ENCODE data around the gene MS4A15. TPM values are rescaled to one million over a fixed set of nuclear protein-coding genes. Genes with fewer than 3 reads are reported as not detected.

The MS4A15 gene
- total and polyA plus RNA-seq, 2 donors, result not detected

DNA sequence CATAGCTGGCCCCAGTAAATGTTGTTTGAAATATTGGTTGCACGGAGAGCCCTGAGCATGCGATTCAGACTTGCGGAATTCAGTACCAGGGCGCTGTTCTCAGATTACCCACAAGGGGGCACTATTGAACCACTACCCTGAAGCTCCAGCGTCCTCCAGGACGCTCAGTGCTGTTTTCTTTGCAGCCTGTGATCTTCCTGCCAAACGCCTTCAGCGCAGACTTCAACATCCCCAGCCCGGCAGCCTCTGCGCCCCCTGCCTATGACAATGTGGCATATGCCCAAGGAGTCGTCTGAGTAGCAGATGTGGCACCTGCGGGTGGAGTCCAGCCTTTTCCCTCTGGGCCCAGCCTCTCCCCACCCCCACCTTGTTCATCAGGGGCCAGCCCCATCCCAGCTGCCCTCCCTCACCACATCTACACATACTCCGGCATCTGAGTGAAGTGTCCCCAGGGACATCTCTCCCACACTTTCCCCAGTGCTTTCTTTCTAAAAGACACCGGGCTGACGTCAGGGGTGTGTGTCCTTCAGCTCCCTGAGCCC is 18.8 kb downstream of the MS4A15 start:
- Histone ChIP-seq H3K4me1 (ENCODE audit: insufficient read depth) (no peaks in the 10 kb centered on the region), H3K4me3 (ENCODE audit: low read depth, low read length) (no peak overlapping the region), H3K27ac (ENCODE audit: low read depth) (no peak overlapping the region), H3K36me3 (ENCODE audit: insufficient read depth) (no peaks in the 10 kb centered on the region)
- peak; percentile 82 for DNase-seq (ENCODE audit: extremely low spot score)
- 13% methylated on average over 15 of the region's 15 CpGs for WGBS

DNA sequence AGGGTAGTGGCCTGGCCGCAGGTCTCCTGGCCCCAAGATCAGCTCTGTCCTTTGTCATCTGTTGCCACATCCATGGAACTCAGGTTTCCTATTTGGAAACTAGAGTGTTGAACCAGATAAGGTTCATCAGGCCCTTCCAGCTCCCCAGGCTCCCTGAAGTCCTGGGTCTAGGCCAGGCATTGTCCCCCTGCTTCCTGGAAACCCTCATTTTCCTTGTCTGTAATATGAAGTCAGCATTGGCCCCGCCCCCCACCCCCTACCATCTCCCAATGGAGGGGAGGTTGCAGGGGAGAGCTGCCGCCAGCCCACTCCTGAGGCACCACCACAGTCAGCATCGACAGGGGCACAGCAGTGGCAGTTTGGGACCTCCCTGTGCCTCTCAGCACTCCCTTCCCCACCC is 19.5 kb downstream of the MS4A15 start:
- Histone ChIP-seq H3K4me3 (ENCODE audit: low read depth, low read length) (no peak overlapping the region), H3K27ac (ENCODE audit: low read depth) (no peak overlapping the region), H3K4me1 (ENCODE audit: insufficient read depth) (no peaks in the 10 kb centered on the region), H3K36me3 (ENCODE audit: insufficient read depth) (no peaks in the 10 kb centered on the region)
- WGBS, result 82% methylated on average over 4 of the region's 4 CpGs
- no peak for DNase-seq (ENCODE audit: extremely low spot score)

DNA sequence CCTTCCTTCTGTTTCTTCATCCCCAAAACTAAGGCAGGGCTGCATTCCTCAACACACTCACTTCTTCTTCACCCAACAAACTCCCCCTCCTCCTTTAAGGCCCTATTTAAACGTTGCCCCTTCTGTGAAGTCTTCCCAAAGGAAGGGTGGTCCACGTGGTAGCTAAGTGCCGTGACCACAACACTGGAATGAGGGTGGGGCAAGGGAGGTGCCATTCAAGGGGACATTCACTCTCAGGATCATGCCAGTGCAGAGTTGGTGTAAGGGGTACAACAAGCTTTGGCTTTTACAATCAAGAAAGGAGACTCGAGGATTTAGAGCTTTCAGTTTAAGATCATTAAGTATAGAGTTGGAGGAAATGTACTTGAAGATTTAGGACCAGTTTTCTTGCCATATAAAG is 20.4 kb downstream of the MS4A15 start:
- Histone ChIP-seq H3K4me3 (ENCODE audit: low read depth, low read length) (no peak overlapping the region), H3K27ac (ENCODE audit: low read depth) (no peak overlapping the region), H3K4me1 (ENCODE audit: insufficient read depth) (no peaks in the 10 kb centered on the region), H3K36me3 (ENCODE audit: insufficient read depth) (no peaks in the 10 kb centered on the region)
- DNase-seq (ENCODE audit: extremely low spot score), result no peak
- 46% methylated on average over 4 of the region's 4 CpGs for WGBS

GRCh38 chr11:60777572-60777971 is 20.9 kb downstream of the MS4A15 start:
- DNase-seq (ENCODE audit: extremely low spot score), result no peak
- Histone ChIP-seq H3K4me1 (ENCODE audit: insufficient read depth) (no peaks in the 10 kb centered on the region), H3K36me3 (ENCODE audit: insufficient read depth) (no peaks in the 10 kb centered on the region), H3K4me3 (ENCODE audit: low read depth, low read length) (no peak overlapping the region), H3K27ac (ENCODE audit: low read depth) (no peak overlapping the region)
- WGBS, result 28% methylated on average over 2 of the region's 2 CpGs

- WGBS, result 86% methylated on average over 2 of the region's 2 CpGs
- Histone ChIP-seq H3K4me3 (ENCODE audit: low read depth, low read length) (no peak overlapping the region), H3K36me3 (ENCODE audit: insufficient read depth) (no peaks in the 10 kb centered on the region), H3K4me1 (ENCODE audit: insufficient read depth) (no peaks in the 10 kb centered on the region), H3K27ac (ENCODE audit: low read depth) (no peak overlapping the region)
- DNase-seq (ENCODE audit: extremely low spot score), result no peak
Observed at GRCh38 chr11:60780065-60780464, 23.4 kb downstream of the MS4A15 start.

DNA sequence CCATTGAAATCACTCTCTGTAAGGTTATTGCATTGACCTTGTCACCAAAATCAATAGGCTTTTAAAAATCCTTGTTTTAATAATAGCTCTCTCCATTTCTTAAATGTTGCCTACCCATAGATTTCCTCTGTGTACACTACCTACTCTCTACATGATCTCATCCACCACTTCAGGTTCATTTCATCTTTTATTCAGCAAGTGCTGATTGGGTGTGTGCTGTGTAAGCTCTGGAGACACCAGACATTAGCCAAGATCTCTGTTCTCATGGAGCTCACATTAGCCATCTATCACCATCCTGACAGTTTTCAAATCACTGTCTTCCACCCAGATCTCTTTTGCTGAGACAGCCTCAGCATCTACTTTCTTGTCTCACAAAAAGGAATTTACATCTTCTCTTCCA is 24.1 kb downstream of the MS4A15 start:
- Histone ChIP-seq H3K4me3 (ENCODE audit: low read depth, low read length) (no peak overlapping the region), H3K27ac (ENCODE audit: low read depth) (no peak overlapping the region), H3K36me3 (ENCODE audit: insufficient read depth) (no peaks in the 10 kb centered on the region), H3K4me1 (ENCODE audit: insufficient read depth) (no peaks in the 10 kb centered on the region)
- DNase-seq (ENCODE audit: extremely low spot score), result no peak

DNA sequence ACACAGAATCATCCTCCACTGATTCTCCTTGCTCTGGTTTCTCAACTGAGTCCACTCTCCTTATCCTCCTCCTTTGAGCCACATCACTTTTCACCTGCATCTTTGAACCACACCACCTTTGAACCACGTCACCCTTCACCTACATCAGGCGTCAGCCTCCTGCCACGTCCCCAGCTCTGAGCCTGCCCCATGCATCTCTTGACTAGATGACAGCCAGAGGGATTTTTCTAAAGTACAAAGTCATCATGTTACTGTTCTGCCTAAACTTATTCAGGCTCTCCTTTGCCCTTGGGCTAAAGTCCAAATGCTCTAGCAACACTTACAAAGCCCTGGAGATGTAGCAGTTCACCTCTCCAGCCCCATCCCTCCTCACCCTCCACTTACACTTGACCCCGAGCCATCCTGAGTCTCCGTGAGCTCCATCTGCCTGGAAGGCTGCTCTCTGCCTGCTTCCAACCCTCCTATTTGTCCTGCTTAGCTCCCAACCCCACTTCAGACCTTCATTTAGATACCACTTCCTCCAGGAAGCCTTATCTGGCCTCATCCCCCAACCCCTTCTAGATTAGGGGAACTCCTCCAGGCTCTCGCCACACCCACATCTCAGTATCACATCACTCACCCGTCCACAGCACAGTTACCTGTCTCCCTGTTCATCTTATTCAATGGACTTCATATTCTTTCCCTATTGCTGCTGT is 24.8 kb downstream of the MS4A15 start:
- no peak overlapping the region for H3K4me3 ChIP-seq (ENCODE audit: low read depth, low read length)
- H3K36me3 ChIP-seq (ENCODE audit: insufficient read depth), result no peaks in the 10 kb centered on the region
- no peak overlapping the region for H3K27ac ChIP-seq (ENCODE audit: low read depth)
- WGBS, result 74% methylated on average over 7 of the region's 7 CpGs
- no peak for DNase-seq (ENCODE audit: extremely low spot score)
- H3K4me1 ChIP-seq (ENCODE audit: insufficient read depth), result no peaks in the 10 kb centered on the region

- DNase-seq (ENCODE audit: extremely low spot score), result no peak
- Histone ChIP-seq H3K4me1 (ENCODE audit: insufficient read depth) (no peaks in the 10 kb centered on the region), H3K27ac (ENCODE audit: low read depth) (no peak overlapping the region), H3K36me3 (ENCODE audit: insufficient read depth) (no peaks in the 10 kb centered on the region), H3K4me3 (ENCODE audit: low read depth, low read length) (no peak overlapping the region)
- 88% methylated on average over 4 of the region's 4 CpGs for WGBS
Observed at GRCh38 chr11:60781981-60782316, 25.3 kb downstream of the MS4A15 start.

DNA sequence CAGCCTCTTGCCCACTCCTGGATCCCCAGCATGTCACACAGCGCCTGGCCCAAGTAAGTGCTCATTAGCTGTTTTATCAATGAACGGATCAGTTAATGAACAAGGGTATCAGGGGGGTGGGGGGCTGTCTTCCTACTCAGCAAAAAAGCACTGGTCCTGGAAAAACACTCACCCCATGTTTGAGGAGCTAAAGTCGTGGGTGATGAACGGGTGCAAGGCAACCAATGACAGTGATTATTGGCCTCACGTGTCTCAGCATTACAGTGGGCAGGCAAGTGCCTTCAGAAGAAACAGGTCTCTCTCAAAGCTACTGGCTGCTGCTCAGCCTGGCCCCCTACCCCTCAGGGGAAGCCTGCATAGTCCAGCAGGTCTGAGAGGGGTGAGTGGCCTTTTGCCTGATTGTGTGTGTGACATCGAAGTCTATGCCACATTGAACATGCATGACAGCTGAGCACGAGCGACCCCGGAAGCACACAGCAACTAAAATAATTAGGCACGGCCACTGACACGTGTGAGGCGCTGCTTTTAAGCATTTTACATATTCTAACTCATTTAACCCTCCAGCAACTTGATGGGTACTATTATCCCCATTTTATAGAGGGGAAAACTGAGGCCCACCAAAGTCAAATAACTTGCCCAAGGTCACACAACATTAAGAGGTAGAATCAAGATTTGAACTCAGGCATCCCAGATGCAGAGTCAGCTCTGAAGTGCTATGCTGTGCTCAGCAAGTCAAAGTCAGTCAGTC is 25.9 kb downstream of the MS4A15 start:
- Histone ChIP-seq H3K27ac (ENCODE audit: low read depth) (no peak overlapping the region), H3K4me3 (ENCODE audit: low read depth, low read length) (no peak overlapping the region), H3K36me3 (ENCODE audit: insufficient read depth) (no peaks in the 10 kb centered on the region), H3K4me1 (ENCODE audit: insufficient read depth) (no peaks in the 10 kb centered on the region)
- 85% methylated on average over 12 of the region's 12 CpGs for WGBS
- no peak for DNase-seq (ENCODE audit: extremely low spot score)

DNA sequence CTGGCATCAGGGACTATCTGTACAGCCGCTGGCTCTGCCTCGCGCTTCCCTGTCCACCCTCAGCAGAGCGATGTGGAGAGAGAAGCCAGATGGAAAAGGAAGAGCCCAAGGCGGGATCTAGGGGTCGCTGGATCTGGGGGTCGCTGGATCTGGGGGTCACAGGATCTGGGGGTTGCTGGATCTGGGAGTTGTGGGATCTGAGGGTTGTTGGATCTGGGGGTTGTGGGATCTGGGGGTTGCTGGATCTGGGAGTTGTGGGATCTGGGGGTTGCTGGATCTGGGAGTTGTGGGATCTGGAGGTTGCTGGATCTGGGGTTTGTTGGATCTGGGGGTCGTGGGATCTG is 26.4 kb downstream of the MS4A15 start:
- H3K36me3 ChIP-seq (ENCODE audit: insufficient read depth), result no peaks in the 10 kb centered on the region
- H3K4me1 ChIP-seq (ENCODE audit: insufficient read depth), result no peaks in the 10 kb centered on the region
- no peak overlapping the region for H3K4me3 ChIP-seq (ENCODE audit: low read depth, low read length)
- whole genome bisulfite sequencing, result 93% methylated on average over 8 of the region's 8 CpGs
- DNase-seq (ENCODE audit: extremely low spot score), result no peak
- no peak overlapping the region for H3K27ac ChIP-seq (ENCODE audit: low read depth)

GRCh38 chr11:60783911-60784310 is 27.2 kb downstream of the MS4A15 start:
- no peak for DNase-seq (ENCODE audit: extremely low spot score)
- WGBS, result 93% methylated on average over 7 of the region's 7 CpGs
- Histone ChIP-seq H3K4me1 (ENCODE audit: insufficient read depth) (no peaks in the 10 kb centered on the region), H3K36me3 (ENCODE audit: insufficient read depth) (no peaks in the 10 kb centered on the region), H3K4me3 (ENCODE audit: low read depth, low read length) (no peak overlapping the region), H3K27ac (ENCODE audit: low read depth) (no peak overlapping the region)

- Histone ChIP-seq H3K27ac (ENCODE audit: low read depth) (no peak within 1 kb of the TSS), H3K36me3 (ENCODE audit: insufficient read depth) (no peaks in the 10 kb centered on the region), H3K4me3 (ENCODE audit: low read depth, low read length) (no peak within 1 kb of the TSS), H3K4me1 (ENCODE audit: insufficient read depth) (no peaks in the 10 kb centered on the region)
- DNase-seq (ENCODE audit: extremely low spot score), result no peak
- 40% methylated on average over 9 of the region's 9 CpGs for WGBS
Observed at GRCh38 chr11:60785136-60785535, 28.5 kb downstream of the MS4A15 start, which contains the start of gene MS4A10. Gene MS4A10 (plus strand): TSS chr11:60785333. CDS start chr11:60790336, 5,003 bp downstream.

- Histone ChIP-seq H3K27ac (ENCODE audit: low read depth) (no peak overlapping the region), H3K36me3 (ENCODE audit: insufficient read depth) (no peaks in the 10 kb centered on the region), H3K4me1 (ENCODE audit: insufficient read depth) (no peaks in the 10 kb centered on the region), H3K4me3 (ENCODE audit: low read depth, low read length) (no peak overlapping the region)
- 52% methylated on average over 8 of the region's 8 CpGs for WGBS
- DNase-seq (ENCODE audit: extremely low spot score), result no peak
Observed at GRCh38 chr11:60785806-60786361, 29.2 kb downstream of the MS4A15 start.

Data from urinary bladder (tissue), 4 donors.